Cardiac septum (tissue), 1 donor: ENCODE results near the gene KAZN. TPM values are rescaled to one million over a fixed set of nuclear protein-coding genes. Genes with fewer than 3 reads are reported as not detected.
A peak's percentile ranks its signal among the peaks of the same experiment; 100 is the strongest.
"Not testable (repeated sequence)": the region's sequence is repeated elsewhere in the genome, so short reads cannot be mapped to it uniquely, and the experiment has no call there.

Experiments
- DNase-seq: peaks from one replicate; pipeline ENCODE4 v3.0.0-alpha.2; 2020; ENCODE audit warnings: low spot score
- intact Hi-C: fragments of 100-400 bp; cut with DNase I; formaldehyde crosslinking; loops from one replicate; pipeline ENCODE4 v1.14.0; 2022
- total RNA-seq: library from RNA; stranded (reverse); fragmentation: NEBNext Ultra II Directional; extraction: Animal tissue kit (Norgen Biotek cat#: 25700); gene quantifications from one replicate; pipeline ENCODE4 v1.2.1, GENCODE V29; 2021
- donor health status: DM: no; HTN: no; CAD: no.

The KAZN gene
- total RNA-seq, 1 donor from 2014 or later, result 3.1 TPM

- no peak for DNase-seq
- intact Hi-C loops, result loop anchor here (5.0 kb wide), 1 partner anchor 302 kb away; no protein-coding TSS in a partner anchor
Observed at GRCh38 chr1:15129944-15130343, 531.5 kb downstream of the KAZN start.

GRCh38 chr1:15130607-15131006 lies 532.1 kb downstream of the KAZN start:
- intact Hi-C loops, result no loop called here
- no peak for DNase-seq

GRCh38 chr1:15132965-15133364 lies 534.5 kb downstream of the KAZN start:
- intact Hi-C loops, result no loop called here
- no peak for DNase-seq

- intact Hi-C loops, result no loop called here
- no peak for DNase-seq
Observed at GRCh38 chr1:15134285-15134684, 535.8 kb downstream of the KAZN start.

DNA sequence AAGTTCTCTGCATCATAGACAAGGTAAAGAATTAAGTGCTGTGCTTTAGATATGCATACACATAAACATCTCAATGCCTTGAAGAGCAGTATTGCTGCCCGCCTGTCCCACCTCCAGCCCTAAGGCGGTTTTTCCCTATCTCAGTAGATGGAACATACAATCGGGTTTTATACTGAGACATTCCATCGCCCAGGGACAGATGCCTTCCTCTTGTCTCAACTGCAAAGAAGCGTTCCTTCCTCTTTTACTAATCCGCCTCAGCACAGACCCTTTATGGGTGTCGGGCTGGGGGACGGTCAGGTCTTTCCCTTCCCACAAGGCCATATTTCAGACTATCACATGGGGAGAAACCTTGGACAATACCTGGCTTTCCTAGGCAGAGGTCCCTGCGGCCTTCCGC lies 537.1 kb downstream of the KAZN start:
- DNase-seq, intact Hi-C loops: not testable (repeated sequence)

DNA sequence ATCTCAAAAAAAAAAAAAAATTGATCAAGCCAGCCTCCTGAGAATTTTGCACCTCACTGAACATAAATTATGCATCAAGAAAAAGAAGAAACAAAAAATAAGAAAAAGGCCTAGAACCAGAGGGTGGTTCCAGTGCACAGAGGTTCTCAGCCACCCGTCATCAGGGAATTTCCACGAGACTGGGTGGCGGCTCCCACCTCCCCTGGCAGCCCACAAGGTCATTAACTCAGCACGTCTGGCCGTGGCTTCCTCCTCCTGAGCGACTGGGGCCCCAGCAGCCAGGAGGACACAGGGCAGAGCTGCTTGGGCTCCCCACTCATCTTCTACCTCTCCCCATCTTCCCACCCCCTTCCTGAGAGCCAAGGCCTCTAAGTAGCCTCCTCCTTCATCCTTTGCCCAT lies 539.3 kb downstream of the KAZN start:
- no peak for DNase-seq
- intact Hi-C loops, result no loop called here

- no peak for DNase-seq
- intact Hi-C loops, result no loop called here
Observed at GRCh38 chr1:15139654-15140350, 541.3 kb downstream of the KAZN start.

- intact Hi-C loops, result no loop called here
- DNase-seq, result no peak
Observed at GRCh38 chr1:15141935-15142539, 543.6 kb downstream of the KAZN start.

- intact Hi-C loops, result no loop called here
- DNase-seq, result no peak
Observed at GRCh38 chr1:15145327-15145726, 546.8 kb downstream of the KAZN start.

DNA sequence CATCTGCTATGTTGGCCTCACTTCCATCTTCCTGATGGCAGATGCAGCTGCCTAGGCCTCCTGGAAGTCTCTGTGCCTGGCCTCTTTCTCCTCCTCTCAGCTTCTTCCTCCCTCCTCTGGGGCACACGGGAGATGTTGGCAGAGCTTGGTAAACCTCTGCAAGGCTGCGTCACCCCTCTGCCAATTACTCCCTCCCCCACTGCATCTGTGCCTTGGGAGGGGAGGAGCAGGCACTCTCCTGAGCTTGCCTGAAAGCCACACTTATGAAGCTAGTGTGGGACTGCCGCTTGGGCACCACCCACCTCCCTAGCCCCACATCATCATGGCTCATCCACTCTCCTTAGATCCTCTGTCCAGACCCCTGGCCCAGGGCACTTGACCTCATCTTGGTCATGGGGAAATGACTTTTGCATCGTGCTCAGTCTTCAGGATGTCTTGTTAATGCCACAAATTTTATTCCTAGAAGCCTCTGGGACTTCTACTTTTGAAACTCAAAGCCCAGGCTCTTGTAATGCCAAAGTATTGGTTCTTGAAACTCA lies 547.7 kb downstream of the KAZN start:
- intact Hi-C loops, result no loop called here
- DNase-seq, result no peak

DNA sequence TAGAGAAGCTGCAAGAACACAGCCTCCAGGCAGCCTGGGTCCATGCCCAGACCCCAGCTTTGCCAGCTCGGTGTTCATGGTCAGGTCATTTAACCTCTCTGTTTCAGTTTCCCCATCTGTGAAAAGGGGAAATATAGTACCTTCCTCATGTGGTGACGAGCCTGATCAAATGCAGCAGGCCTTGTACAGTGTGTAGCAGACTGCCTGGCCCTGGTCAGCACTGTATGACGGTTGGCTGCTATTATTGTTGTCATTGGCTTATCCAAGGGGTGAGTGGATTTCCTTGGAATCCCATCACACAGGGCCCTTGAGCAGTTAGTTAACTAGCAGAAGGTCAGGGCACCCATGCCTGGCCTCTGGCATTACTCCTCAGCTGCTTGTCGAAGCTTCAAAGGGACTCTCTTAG lies 548.5 kb downstream of the KAZN start:
- intact Hi-C loops, result no loop called here
- DNase-seq, result no peak

GRCh38 chr1:15148004-15148403 lies 549.5 kb downstream of the KAZN start:
- DNase-seq, result no peak
- intact Hi-C loops, result no loop called here

DNA sequence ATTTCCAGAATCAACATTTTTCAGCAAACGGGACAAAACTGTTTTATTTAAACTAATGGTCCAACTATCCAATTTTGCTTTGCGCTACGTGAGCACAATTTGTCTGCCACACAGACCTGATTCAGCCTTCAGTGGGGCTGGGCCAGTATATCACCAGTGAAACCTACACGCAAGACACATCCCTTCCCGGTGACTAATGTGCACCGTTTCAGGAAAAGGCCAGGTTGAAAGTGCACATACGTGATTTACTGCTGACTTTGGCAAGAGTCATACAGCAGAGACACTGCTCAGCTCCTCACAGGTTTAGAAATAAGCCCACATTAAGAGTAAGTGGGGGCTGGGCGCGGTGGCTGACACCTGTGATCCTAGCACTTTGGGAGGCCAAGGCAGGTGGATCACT lies 550.0 kb downstream of the KAZN start:
- no peak for DNase-seq
- intact Hi-C loops, result no loop called here

DNA sequence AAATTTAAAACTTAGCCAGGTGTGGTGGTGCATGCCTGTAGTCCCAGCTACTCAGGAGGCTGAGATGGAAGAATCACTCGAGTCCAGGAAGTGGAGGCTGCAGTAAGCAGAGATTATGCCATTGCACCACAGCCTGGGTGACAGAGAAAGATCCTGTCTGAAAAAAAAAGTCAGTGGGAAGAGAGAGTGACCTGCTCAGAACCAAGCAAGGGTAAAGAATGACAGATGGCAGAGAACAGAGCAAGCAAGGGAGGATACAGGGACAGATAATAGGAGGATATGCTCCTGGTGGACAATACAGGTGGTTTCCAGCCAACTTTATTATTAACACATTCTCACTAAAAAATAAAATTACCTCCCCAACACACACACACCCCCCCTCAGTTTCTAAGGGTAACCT lies 550.5 kb downstream of the KAZN start:
- DNase-seq, result no peak
- intact Hi-C loops, result no loop called here

GRCh38 chr1:15150376-15150775 lies 551.9 kb downstream of the KAZN start:
- intact Hi-C loops, result loop anchor here (5.0 to 10.0 kb wide), 2 partner anchors 152 to 264 kb away; no protein-coding TSS in a partner anchor

GRCh38 chr1:15151377-15151806 lies 552.9 kb downstream of the KAZN start:
- DNase-seq, result no peak
- intact Hi-C loops, result loop anchor here (5.0 to 10.0 kb wide), 2 partner anchors 151 to 263 kb away; no protein-coding TSS in a partner anchor

More at GRCh38 chr1:15150376-15150775, 551.9 kb downstream of the KAZN start:
- DNase-seq, result no peak

- intact Hi-C loops, result loop anchor here (2.0 to 10.0 kb wide), 3 partner anchors 121 to 263 kb away; no protein-coding TSS in a partner anchor
- no peak for DNase-seq
Observed at GRCh38 chr1:15151871-15152270, 553.4 kb downstream of the KAZN start.

GRCh38 chr1:15152318-15153183 lies 554.1 kb downstream of the KAZN start:
- intact Hi-C loops, result loop anchor here (2.0 to 10.0 kb wide), 3 partner anchors 120 to 262 kb away; no protein-coding TSS in a partner anchor
- peak; percentile 89 for DNase-seq

- intact Hi-C loops, result loop anchor here (2.0 to 10.0 kb wide), 3 partner anchors 119 to 261 kb away; no protein-coding TSS in a partner anchor
Observed at GRCh38 chr1:15153184-15153841, 554.8 kb downstream of the KAZN start, which contains the start of gene TMEM51. Gene TMEM51, plus strand, starts transcription at chr1:15153747. Its CDS starts 61,341 bp downstream, at chr1:15215088.

More at GRCh38 chr1:15153184-15153841, 554.8 kb downstream of the KAZN start, which contains the start of gene TMEM51:
- peak; percentile 82 for DNase-seq
